AG04449 (cell line): ENCODE data around the gene TSTD2.

Experiments
- CTCF ChIA-PET: fragments of 350-600 bp; formaldehyde crosslinking; extraction: SDS; loops from one replicate; lab custom pipeline; 2021; ENCODE audit warnings: antibody characterized with exemption; lab: Yijun Ruan, JAX
- POLR2A ChIA-PET: fragments of 400-600, 350-600 bp; formaldehyde crosslinking; extraction: SDS; loops from one replicate; lab custom pipeline; 2020; ENCODE audit warnings: antibody characterized with exemption, inconsistent platforms; lab: Yijun Ruan, JAX
- DNase-seq: peaks from one replicate; pipeline ENCODE4 v3.0.0-alpha.2; 2010; ENCODE audit warnings: low read depth, low spot score
- H3K4me3 ChIP-seq: 2 replicates; pipeline ENCODE4 v1.5.1; 2011; ENCODE audit warnings: low read depth, mild to moderate bottlenecking, control low read depth, low read length
- TF ChIP-seq, protein P1 (sequence below): IDR thresholded peaks from one replicate; pipeline ENCODE4 v1.5.1; 2011; ENCODE audit warnings: mild to moderate bottlenecking, moderate library complexity, low read length, control low read depth, inconsistent platforms; ENCODE audit not compliant: insufficient read depth; ENCODE audit errors: missing control alignments

Gene TSTD2

DNA sequence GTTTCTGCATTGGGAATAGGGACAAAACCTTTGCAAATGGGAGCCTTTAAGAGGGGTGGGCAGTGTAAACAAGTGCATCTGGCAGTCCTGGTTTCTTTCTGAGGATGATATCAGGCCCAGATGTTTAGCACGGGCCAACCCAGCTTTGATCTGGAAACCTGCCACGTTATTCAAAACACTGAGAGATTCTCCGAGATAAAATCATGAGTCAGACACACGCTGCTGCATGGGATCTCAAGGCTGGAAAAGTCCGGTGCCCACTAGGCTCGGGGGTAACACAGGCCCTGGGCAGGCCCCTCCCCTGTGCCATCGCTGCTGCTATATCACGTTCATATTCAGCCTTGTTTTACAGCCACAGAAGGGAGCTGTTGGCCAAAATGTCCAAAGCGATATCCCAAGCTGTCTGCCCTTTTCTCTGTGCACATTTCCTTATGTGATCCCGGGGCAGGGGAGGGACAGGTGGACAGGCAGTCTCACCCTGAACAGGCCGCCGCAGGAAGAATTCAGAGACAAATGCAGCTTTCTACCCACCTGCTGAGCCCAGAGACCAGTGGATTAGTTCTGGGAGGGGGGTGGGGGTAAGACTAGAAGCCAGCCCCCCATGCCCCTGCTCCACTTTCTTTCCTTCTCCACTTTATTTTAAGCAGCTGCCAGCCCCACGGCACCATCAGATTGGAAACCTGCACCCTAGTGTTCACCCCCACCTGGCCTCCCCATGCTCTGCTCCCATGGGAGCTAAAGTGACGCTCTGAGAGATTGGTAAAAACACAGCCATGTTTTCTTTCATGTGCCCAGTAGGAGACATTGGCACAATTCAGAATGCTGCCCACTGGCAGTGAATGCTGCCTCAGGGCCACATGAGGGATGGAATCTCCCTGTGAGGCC, 68.6 kb downstream of the TSTD2 start:
- ChIA-PET CTCF (interaction anchor here (1.2 to 1.4 kb wide), 2 partner anchors 33 to 39 kb away, joined by 3 to 6 read pairs; no protein-coding TSS in a partner anchor), POLR2A (no interaction called here)
- DNase-seq = no peak
- TF ChIP-seq, protein P1, sequence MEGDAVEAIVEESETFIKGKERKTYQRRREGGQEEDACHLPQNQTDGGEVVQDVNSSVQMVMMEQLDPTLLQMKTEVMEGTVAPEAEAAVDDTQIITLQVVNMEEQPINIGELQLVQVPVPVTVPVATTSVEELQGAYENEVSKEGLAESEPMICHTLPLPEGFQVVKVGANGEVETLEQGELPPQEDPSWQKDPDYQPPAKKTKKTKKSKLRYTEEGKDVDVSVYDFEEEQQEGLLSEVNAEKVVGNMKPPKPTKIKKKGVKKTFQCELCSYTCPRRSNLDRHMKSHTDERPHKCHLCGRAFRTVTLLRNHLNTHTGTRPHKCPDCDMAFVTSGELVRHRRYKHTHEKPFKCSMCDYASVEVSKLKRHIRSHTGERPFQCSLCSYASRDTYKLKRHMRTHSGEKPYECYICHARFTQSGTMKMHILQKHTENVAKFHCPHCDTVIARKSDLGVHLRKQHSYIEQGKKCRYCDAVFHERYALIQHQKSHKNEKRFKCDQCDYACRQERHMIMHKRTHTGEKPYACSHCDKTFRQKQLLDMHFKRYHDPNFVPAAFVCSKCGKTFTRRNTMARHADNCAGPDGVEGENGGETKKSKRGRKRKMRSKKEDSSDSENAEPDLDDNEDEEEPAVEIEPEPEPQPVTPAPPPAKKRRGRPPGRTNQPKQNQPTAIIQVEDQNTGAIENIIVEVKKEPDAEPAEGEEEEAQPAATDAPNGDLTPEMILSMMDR = no peak
- H3K4me3 ChIP-seq = no peak overlapping the region

DNA sequence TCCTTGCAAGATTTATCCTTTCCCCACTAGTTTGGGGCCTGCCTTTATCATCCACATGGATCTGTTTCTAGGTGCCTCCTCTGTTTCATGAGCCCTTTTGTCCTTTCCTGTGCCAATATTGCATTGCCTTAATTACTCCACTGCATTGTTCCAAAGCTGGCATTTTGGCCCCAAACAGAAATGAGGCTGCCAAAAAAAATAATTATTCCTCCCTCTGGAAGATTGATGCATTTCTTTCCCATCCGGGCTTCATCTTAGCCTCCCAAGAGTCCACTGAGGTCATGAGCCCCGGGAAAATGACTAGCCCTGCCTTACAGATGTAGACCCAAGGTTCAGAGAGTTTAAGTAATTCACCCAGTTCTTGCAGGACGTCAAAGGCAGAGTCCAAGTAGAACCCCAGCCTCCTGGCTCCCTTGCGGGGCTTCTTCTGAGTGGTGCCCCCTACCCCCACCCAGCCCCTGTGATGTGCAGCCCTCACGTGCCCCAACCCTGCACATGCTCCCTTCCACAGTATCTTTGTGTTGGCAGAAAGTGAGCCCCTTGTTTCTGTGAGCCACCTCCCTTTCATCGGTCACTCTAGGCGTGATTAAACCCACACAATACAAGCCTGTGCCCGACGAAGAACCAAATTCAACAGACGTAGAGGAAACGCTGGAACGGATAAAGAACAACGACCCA, 69.6 kb downstream of the TSTD2 start:
- DNase-seq = no peak

DNA sequence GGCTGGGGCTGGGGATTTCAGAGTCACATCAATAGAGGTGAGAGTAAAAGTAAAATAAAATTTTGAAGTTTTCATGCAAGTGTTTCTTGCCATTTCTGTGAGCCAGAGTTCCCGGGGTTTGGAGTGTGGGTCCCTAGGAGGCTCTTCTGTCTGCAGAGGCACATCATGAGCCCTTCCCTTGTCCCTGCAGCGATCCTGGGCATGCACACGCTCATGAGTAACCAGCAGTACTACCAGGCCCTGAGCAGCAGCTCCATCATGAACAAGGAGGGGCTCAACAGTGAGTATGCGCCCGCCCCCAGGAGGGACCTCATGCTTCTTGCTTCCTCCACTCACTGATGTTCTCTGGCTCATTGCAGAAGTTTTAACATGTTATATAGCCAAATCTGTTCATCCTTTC, 70.6 kb downstream of the TSTD2 start:
- H3K4me3 ChIP-seq = no peak overlapping the region
- TF ChIP-seq, protein P1 = no peak
- DNase-seq = no peak
- ChIA-PET CTCF (no interaction called here), POLR2A (no interaction called here)

More for the DNA sequence above, 69.6 kb downstream of the TSTD2 start:
- TF ChIP-seq, protein P1 = no peak
- POLR2A ChIA-PET = no interaction called here
- CTCF ChIA-PET = no interaction called here
- H3K4me3 ChIP-seq = no peak overlapping the region

DNA sequence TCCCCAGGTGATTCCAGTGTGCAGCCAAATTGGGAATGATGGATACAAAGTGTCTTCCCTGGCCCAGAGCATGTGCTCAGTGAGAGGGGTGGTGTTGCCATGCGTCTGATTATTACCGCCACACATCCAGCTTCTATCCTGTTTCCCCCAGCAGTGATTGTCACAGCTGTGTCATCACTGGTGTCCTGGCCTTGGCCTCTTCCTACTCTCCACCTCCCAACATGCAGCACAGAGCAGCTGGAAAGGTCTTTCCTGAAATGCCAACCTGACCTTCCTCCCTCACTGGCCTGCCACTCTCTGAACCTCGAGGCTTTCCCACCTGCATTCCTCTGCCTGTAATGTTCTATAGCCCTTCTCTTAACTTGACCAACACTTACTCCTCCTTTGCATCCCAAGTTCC, 71.7 kb downstream of the TSTD2 start:
- ChIA-PET POLR2A (no interaction called here), CTCF (no interaction called here)
- H3K4me3 ChIP-seq = no peak overlapping the region
- TF ChIP-seq, protein P1 = no peak
- DNase-seq = no peak

DNA sequence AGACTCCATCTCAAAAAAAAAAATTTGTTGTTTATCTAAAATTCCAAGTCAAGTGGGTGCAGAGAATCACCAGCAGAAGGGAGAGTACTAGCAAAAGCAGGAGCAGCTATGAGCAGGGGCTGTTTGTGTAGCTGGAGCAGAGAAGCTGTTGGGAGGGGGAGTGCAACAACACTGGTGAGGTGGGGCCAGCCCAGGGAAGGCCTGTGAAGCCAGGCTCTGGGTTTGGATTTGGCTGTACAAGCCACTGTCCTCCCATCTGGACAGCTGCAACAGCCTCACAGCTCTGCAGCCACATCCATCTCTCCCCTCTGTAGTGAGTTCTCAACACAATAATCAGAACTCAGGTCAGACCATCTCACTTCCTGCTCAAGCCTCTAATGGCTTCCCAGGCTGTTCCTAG, 72.3 kb downstream of the TSTD2 start:
- TF ChIP-seq, protein P1 = no peak
- no peak overlapping the region for H3K4me3 ChIP-seq
- CTCF ChIA-PET = no interaction called here
- POLR2A ChIA-PET = interaction anchor here (0.7 kb wide), 1 partner anchor 73 kb away, joined by 4 read pairs; the partner anchor contains the start of genes NCBP1 and TSTD2
- no peak for DNase-seq

DNA sequence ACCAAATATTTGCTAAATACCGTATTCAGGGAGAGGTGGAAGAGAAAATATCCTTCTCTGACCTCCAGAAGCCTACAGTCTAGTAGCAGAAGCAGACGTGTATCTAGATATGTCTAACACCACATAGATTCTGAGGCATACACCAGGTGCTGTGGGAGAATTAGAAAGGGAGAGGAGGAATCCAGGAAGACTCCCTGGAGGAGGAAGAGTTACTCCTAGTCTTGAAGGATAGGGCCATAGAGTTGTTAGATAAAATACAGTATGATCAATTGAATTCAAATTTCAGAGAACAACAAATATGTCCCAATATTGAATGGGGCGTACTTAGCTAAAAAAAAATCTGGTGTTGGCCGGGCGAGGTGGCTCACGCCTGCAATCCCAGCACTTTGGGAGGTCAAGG, 73.0 kb downstream of the TSTD2 start:
- no peak for DNase-seq
- H3K4me3 ChIP-seq = no peak overlapping the region
- ChIA-PET CTCF (no interaction called here), POLR2A (no interaction called here)
- TF ChIP-seq, protein P1 = no peak
